SK-N-DZ (cell line): ENCODE data around the gene SLC14A1.

Experiments used
- DNase-seq: peaks from one replicate; pipeline ENCODE4 v3.0.0-alpha.2; 2015; ENCODE audit warnings: low spot score

The SLC14A1 gene

GRCh38 chr18:45722899-45723298 lies 1.1 kb upstream of the SLC14A1 start:
- DNase-seq: peak; percentile 55

- DNase-seq: no peak
Observed at GRCh38 chr18:45724601-45725000, 620 bp downstream of the SLC14A1 start.

DNA sequence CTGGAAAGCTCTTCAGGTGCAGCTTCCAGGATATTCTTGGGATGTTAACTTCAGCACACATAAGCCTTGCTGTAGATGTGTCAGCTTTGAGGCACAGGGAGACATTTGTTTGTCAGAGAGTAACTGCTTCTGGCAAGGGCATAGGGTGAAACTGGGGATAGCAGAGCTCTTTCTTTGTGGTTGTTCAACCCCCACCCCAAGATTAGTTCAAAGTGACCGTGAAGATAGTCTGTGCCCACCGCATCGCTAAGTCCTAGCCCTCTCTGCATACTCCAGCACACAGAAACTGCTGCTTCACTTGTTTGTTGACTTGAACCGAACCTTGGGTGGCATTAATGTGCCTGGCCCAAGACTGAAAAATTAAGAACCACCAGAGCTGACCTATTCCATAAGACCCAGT lies 1.4 kb downstream of the SLC14A1 start:
- no peak for DNase-seq

GRCh38 chr18:45726603-45727002 lies 2.6 kb downstream of the SLC14A1 start:
- DNase-seq: no peak

GRCh38 chr18:45727068-45727467 lies 3.1 kb downstream of the SLC14A1 start:
- no peak for DNase-seq

DNA sequence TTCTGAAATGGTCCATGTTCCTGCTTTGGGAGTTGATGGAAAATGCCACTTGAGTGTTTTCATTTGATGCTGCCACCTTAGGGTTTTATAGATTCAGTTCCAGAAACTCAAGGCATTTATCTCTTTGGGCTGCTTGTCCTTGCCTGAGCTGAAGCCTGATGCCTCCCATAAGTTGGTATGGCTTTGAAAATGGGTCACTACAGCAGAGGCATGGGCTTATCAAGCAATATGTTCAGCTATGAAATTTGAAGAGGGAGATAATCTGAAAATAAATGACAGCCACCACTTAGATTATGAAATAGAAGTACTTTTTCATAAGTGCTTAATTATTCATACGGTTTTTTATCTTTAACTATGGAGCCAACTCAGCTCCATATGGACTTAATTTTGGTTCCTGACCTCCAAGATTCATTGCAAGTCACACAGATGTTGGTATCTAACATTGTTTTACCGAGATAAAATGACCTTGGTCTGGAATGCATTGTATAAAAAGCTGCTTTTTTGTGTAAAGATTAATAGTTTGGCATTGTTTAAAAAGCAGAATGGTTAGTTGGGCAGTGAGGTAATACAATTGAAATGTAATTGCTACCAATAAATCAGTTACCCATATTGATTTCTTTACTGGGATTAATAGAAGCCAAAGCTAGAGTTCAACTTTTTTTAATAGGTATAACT lies 4.5 kb downstream of the SLC14A1 start:
- no peak for DNase-seq

- no peak for DNase-seq
Observed at GRCh38 chr18:45730832-45731575, 7.0 kb downstream of the SLC14A1 start.

GRCh38 chr18:45731716-45732115 lies 7.7 kb downstream of the SLC14A1 start:
- no peak for DNase-seq

DNA sequence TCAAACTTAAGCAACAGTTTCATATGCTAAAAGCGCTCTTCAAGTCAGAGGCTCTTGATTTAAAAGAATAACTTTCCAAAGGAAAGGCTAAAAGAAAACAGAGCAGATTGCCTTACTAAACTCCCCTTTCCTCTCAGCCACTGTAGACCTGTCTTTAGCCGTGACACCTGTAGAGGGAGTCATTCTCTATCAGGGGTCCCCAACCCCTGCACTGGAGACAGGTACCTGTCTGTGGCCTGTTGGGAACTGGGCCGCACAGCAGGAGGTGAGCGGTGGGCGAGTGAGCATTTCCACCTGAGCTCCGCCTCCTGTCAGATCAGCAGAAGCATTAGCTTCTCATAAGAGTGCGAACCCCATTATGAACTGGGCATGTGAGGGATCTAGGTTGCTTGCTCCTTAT lies 9.6 kb downstream of the SLC14A1 start:
- no peak for DNase-seq

DNA sequence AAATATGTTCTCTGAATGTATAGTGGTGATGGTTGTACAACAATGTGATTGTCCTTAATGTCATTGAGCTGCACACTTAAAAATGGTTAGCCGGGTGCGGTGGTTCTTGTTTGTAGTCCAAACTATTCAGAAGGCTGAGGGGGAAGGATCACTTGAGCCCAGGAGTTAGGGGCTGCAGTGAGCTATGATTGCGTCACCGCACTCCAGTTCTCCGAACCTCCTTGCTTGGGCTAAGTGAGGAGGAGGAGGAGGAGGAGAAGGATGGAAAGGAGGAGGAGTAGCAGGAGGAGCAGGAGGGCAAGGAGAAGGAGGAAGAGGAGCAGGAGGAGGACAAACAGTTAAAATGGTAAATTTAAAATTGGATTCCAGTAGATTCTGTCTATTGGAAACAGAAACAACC lies 10.5 kb downstream of the SLC14A1 start:
- DNase-seq: no peak

- DNase-seq: no peak
Observed at GRCh38 chr18:45734944-45735343, 11.0 kb downstream of the SLC14A1 start.

GRCh38 chr18:45738660-45739059 lies 14.7 kb downstream of the SLC14A1 start:
- no peak for DNase-seq

- no peak for DNase-seq
Observed at GRCh38 chr18:45739268-45739667, 15.3 kb downstream of the SLC14A1 start.

GRCh38 chr18:45739848-45740247 lies 15.9 kb downstream of the SLC14A1 start:
- no peak for DNase-seq

GRCh38 chr18:45741056-45741455 lies 17.1 kb downstream of the SLC14A1 start:
- DNase-seq: peak; percentile 36

DNA sequence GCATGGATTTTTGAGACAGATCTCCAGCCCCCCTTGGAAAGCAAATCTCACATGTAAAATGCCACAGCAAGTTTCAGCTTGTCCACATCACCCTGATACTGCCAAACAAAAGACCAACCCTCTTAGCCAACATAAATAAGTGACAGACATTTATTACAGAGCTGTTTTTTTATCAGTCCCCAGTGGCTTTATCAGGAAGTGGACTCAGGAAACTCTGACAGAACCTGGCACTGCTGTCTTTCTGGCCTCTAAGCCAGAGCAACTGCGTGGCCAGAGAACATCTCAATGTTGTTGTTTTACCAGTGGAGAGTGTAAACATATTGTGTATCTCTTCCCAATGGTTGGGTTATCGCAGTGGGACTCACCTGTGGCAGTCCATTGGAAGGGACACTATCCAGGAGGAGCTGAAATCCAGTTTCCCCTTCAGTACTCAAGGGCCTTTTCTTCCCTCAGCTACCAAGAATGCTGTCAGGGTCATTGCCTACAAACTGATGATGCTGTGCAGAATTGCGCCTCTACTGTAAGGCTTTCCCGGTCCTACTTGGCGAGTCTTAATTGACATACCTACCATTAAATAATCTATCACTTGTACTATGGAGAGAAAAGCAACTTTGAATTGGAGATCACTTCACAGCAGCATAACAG lies 22.0 kb downstream of the SLC14A1 start:
- no peak for DNase-seq

DNA sequence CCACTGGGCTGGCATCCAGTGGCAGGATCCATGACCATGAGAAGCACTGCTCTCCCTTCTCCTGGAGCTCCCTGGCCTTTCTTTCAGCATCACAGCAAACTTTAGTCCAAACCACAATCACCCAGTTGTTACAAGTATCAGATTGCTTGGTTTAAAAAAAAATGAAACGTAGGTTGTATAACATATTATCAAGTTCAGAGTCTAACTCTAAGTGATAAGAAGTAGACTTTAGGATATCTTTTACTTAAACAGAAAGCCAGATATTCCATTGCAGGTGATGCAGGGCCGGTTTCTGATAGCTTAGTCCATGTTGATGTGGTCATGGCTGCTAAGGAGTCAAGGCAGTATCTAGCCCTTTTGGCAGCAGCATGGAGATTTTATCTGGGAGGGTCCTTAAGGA lies 24.5 kb downstream of the SLC14A1 start:
- DNase-seq: no peak

- no peak for DNase-seq
Observed at GRCh38 chr18:45749918-45750689, 26.1 kb downstream of the SLC14A1 start.

DNA sequence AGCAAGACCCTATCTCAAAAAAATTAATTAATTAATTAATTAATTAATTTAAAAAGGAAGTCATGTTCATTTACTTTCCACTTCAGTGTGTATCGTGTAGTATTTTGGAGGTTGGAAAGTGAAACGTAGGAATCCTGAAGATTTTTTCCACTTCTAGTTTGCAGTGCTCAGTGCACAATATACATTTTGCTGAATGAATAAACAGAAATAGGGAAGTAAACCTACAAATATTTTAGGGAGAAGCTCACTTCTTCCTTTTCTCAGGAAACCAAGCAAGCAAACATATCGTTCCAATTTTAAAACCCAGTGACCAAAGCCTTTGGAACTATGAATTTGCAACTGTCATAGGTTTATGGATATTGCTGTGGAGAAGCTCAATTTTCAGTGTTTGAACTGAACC lies 27.8 kb downstream of the SLC14A1 start:
- DNase-seq: no peak

DNA sequence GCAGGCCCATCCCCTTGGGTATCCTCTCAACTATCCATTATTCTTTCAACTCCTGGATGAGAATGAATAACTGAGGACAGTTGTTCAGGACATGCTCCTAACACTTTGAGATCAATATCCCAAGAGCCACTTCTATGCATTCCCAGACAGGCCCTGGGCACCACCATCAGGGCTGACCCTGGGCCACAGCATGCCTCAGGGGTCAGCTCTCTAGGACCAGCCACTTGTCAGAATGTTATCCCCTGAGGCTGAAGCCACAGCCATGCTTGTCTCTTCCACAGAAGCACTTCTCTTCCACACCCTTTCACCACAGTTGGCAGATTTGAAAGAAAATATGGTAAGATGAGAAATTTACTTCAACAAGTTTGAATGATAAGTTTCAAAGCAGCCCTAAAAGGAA lies 28.7 kb downstream of the SLC14A1 start:
- no peak for DNase-seq

DNA sequence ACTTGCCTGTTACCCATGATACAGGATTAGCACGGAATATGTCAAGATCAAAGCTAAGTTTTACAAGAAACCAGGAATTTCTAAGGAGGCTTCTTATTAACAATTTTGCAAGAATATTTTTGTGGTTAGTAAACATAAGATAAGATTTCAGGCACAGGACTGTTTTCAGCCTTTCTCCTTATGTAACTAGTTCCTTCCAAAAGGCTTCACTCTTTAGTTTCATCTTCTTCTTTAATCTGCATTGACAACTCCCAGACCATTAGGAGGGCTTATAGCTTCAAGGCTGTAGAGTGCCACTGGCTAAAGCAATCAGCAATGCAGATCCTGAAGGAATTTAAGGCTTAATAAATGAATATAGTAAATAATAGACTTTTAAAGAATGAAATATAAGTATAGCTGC lies 29.3 kb downstream of the SLC14A1 start:
- no peak for DNase-seq

- DNase-seq: no peak
Observed at GRCh38 chr18:45755934-45756333, 32.0 kb downstream of the SLC14A1 start.
